T follicular helper cell (primary cell): ENCODE measurements around the gene ZNF423.

Source experiments
- DNase-seq: peaks from one replicate; pipeline ENCODE4 v3.0.0-alpha.2; 2020; ENCODE audit warnings: low read depth

ZNF423 gene

GRCh38 chr16:49640581-49640980, 215.3 kb downstream of the ZNF423 start:
- no peak for DNase-seq

GRCh38 chr16:49639739-49640431, 216.0 kb downstream of the ZNF423 start:
- no peak for DNase-seq

GRCh38 chr16:49638673-49639610, 217.0 kb downstream of the ZNF423 start:
- no peak for DNase-seq

GRCh38 chr16:49637933-49638672, 217.8 kb downstream of the ZNF423 start:
- no peak for DNase-seq

- no peak for DNase-seq
Observed at GRCh38 chr16:49637511-49637910, 218.4 kb downstream of the ZNF423 start.

- no peak for DNase-seq
Observed at GRCh38 chr16:49636608-49637007, 219.3 kb downstream of the ZNF423 start.

GRCh38 chr16:49635591-49636581, 220.0 kb downstream of the ZNF423 start:
- no peak for DNase-seq

GRCh38 chr16:49635009-49635350, 220.9 kb downstream of the ZNF423 start:
- no peak for DNase-seq

- no peak for DNase-seq
Observed at GRCh38 chr16:49634235-49635008, 221.5 kb downstream of the ZNF423 start.

- DNase-seq, result no peak
Observed at GRCh38 chr16:49632795-49633184, 223.1 kb downstream of the ZNF423 start.

GRCh38 chr16:49632086-49632794, 223.7 kb downstream of the ZNF423 start:
- no peak for DNase-seq

GRCh38 chr16:49631187-49632041, 224.5 kb downstream of the ZNF423 start:
- DNase-seq, result no peak

GRCh38 chr16:49630783-49631182, 225.1 kb downstream of the ZNF423 start:
- DNase-seq, result no peak

GRCh38 chr16:49629851-49630250, 226.1 kb downstream of the ZNF423 start:
- DNase-seq, result no peak

- no peak for DNase-seq
Observed at GRCh38 chr16:49628148-49628547, 227.8 kb downstream of the ZNF423 start.

- no peak for DNase-seq
Observed at GRCh38 chr16:49625311-49626065, 230.4 kb downstream of the ZNF423 start.

GRCh38 chr16:49623501-49624266, 232.2 kb downstream of the ZNF423 start:
- DNase-seq, result no peak
